ENCODE data around the gene NDRG3. TPM values are rescaled to one million over a fixed set of nuclear protein-coding genes. Genes with fewer than 3 reads are reported as not detected.

Gene NDRG3
- polyA plus RNA-seq, 1 of the 3 experiments (the other 2 are of a cell fraction) = 20.5 TPM

- POLR2A ChIA-PET = interaction anchor here (0.6 kb wide), 1 partner anchor 11 kb away, joined by 3 read pairs; no protein-coding TSS in a partner anchor
- Histone ChIP-seq H3K9me3 (no peaks in the 10 kb centered on the region), H3K9me2 (no peaks in the 10 kb centered on the region), H4K20me1 (ENCODE audit: insufficient read depth) (no peaks in the 10 kb centered on the region), H3K79me2 (ENCODE audit: insufficient read depth) (no peaks in the 10 kb centered on the region), H3K4me3 (ENCODE audit: low read depth in 2 of 2, low read length in 1 of 2) (no peak overlapping the region), H3K27ac (ENCODE audit: low read depth in 2 of 2, low read length in 1 of 2) (no peak overlapping the region), H3F3A (replicated peaks; ENCODE audit: insufficient read depth) (no peaks in the 10 kb centered on the region), H3K4me1 (ENCODE audit: control insufficient read depth in 1 of 2, insufficient read depth in 2 of 2, low read depth in 1 of 2, low read length in 1 of 2) (no peaks in the 10 kb centered on the region), H3K27me3 (ENCODE audit: insufficient read depth) (no peaks in the 10 kb centered on the region), H3K9ac (no peak overlapping the region), H3K36me3 (replicated peaks in 1 of 2; ENCODE audit: control insufficient read depth in 1 of 2, insufficient read depth in 2 of 2, low read length in 1 of 2) (peaks cover 0 to 9% of the 10 kb centered on the region in 2 experiments), H2AFZ (ENCODE audit: low read depth) (no peak overlapping the region), H3K4me2 (no peak overlapping the region)
- TF ChIP-seq RXRA (IDR thresholded peaks at IDR 0.05; ENCODE audit: borderline replicate concordance, low read depth) (no peak), TEAD4 (IDR thresholded peaks at IDR 0.05; ENCODE audit: borderline replicate concordance, insufficient read depth) (no peak), FOXM1 (IDR thresholded peaks at IDR 0.05; ENCODE audit: low read depth) (no peak), NRF1 (IDR thresholded peaks at IDR 0.05; ENCODE audit: low read depth, low read length) (no peak), GATA2 (CRISPR knock-in tag; IDR thresholded peaks at IDR 0.05) (no peak), TCF12 (IDR thresholded peaks at IDR 0.05) (no peak), TAF1 (IDR thresholded peaks at IDR 0.05; ENCODE audit: borderline replicate concordance, low read depth, low read length) (no peak), GABPA (IDR thresholded peaks at IDR 0.05; ENCODE audit: low read depth) (no peak), RFX5 (IDR thresholded peaks at IDR 0.05; ENCODE audit: low read length) (no peak), YY1 (IDR thresholded peaks at IDR 0.05; ENCODE audit: low read depth) (no peak), RAD21 (IDR thresholded peaks at IDR 0.05; ENCODE audit: low read length) (no peak), JUND (IDR thresholded peaks at IDR 0.05) (no peak), FOXJ3 (CRISPR knock-in tag; IDR thresholded peaks at IDR 0.05) (no peak)
- 92% methylated on average over 9 of the region's 9 CpGs for WGBS (ENCODE audit: low lambda C conversion rate)
- CTCF ChIA-PET = interaction anchor here (1.2 kb wide), 1 partner anchor 41 kb away, joined by 3 read pairs; no protein-coding TSS in a partner anchor
- DNase-seq = no peak
Measured at GRCh38 chr20:36653456-36653855, 92.4 kb downstream of the NDRG3 start.

DNA sequence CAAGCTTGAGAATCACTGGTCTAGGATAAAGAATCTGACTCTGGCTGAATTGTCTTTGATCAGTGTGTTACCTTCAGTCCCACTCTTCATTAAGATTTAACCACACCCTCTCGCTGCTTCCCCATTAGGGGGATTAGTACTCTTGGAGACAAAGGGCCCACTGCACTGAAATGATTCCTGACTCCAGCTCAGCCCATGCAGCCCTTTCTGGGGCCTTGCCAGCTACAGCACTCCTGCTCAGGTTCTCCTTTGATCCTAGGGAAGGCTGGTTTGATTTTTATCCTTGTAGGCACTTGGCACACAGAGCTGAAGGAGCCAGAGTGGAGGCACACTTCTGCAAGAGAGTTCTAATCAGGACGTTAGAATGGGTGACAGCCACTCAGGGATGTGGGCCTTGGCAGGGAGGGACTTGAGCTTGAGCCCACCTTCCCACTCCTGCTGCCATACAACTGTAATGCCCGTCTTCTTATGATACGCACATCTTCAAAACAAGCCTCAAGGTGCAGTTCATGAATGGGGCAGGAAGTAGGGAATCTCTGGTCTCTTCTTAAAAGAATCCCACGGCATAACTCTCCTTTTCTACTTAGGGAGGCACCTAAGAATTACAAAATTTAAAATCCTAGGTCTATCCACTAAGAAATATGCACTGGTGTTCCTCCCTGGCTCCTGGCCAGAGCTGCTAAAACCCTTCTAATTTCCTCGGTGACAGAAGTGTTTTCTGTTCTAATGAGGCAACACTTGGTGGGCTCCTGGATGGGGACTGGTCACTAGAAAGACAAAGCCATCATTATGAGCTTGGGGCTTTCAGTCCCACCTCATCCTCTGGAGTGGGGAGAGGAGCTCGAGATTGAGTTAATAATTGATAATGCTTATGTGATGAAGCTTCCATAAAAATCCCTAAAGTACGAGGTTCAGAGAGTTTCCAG, 98.4 kb downstream of the NDRG3 start:
- Histone ChIP-seq H3K9me2 (no peaks in the 10 kb centered on the region), H3F3A (replicated peaks; ENCODE audit: insufficient read depth) (no peaks in the 10 kb centered on the region), H3K4me1 (ENCODE audit: control insufficient read depth in 1 of 2, insufficient read depth in 2 of 2, low read depth in 1 of 2, low read length in 1 of 2) (no peaks in the 10 kb centered on the region), H3K4me3 (ENCODE audit: low read depth in 2 of 2, low read length in 1 of 2) (no peak overlapping the region), H3K27ac (ENCODE audit: low read depth in 2 of 2, low read length in 1 of 2) (no peak overlapping the region), H3K36me3 (replicated peaks in 1 of 2; ENCODE audit: control insufficient read depth in 1 of 2, insufficient read depth in 2 of 2, low read length in 1 of 2) (no peaks in the 10 kb centered on the region), H3K9me3 (no peaks in the 10 kb centered on the region), H3K4me2 (no peak overlapping the region), H3K9ac (no peak overlapping the region), H4K20me1 (ENCODE audit: insufficient read depth) (no peaks in the 10 kb centered on the region), H3K79me2 (ENCODE audit: insufficient read depth) (no peaks in the 10 kb centered on the region), H2AFZ (ENCODE audit: low read depth) (no peak overlapping the region), H3K27me3 (ENCODE audit: insufficient read depth) (no peaks in the 10 kb centered on the region)
- WGBS (ENCODE audit: low lambda C conversion rate) = 78% methylated on average over 8 of the region's 8 CpGs
- TF ChIP-seq RXRA (IDR thresholded peaks at IDR 0.05; ENCODE audit: borderline replicate concordance, low read depth) = no peak
- TF ChIP-seq NRF1 (IDR thresholded peaks at IDR 0.05; ENCODE audit: low read depth, low read length) = no peak
- TF ChIP-seq SMC3 (IDR thresholded peaks at IDR 0.05; ENCODE audit: low read depth, low read length) = no peak
- TF ChIP-seq GABPA (IDR thresholded peaks at IDR 0.05; ENCODE audit: low read depth) = no peak
- TF ChIP-seq MAX (IDR thresholded peaks at IDR 0.05; ENCODE audit: low read depth) = no peak
- no peak for TF ChIP-seq TAF1 (IDR thresholded peaks at IDR 0.05; ENCODE audit: borderline replicate concordance, low read depth, low read length)
- CTCF ChIA-PET = interaction anchor here (0.9 kb wide), 1 partner anchor 216 kb away, joined by 3 read pairs; a partner anchor contains a TSS
- no peak for DNase-seq
- POLR2A ChIA-PET = interaction anchor here (0.6 kb wide), 2 partner anchors 9 to 31 kb away, joined by 3 to 5 read pairs; no protein-coding TSS in a partner anchor
